CD14-positive monocyte (primary cell): ENCODE data around the gene SS18. TPM values are rescaled to one million over a fixed set of nuclear protein-coding genes. Genes with fewer than 3 reads are reported as not detected.

Experiments used
- DNase-seq, 3 donors: peaks; one replicate each; pipeline ENCODE4 v3.0.0-alpha.2; 2011 to 2022
- H2AFZ ChIP-seq: 2 replicates; pipeline ENCODE4 v1.6.0; 2012; ENCODE audit warnings: mild to moderate bottlenecking, low read depth, low read length, inconsistent platforms; ENCODE audit not compliant: insufficient read depth, poor library complexity, severe bottlenecking
- H3K27ac ChIP-seq, 2 donors: 1 replicate in 1 of 2; 2 replicates in 1 of 2; pipeline ENCODE4 v1.5.1; 2012 to 2013; ENCODE audit warnings: low read length in 2 of 2, control low read depth in 1 of 2, inconsistent platforms in 1 of 2, low read depth in 1 of 2, mild to moderate bottlenecking in 1 of 2
- H3K27me3 ChIP-seq, 2 donors: one replicate each; pipeline versions ENCODE4 v1.6.0 to v1.6.1; 2011 to 2013; ENCODE audit warnings: low read length in 2 of 2; ENCODE audit not compliant: control insufficient read depth in 2 of 2, insufficient read depth in 2 of 2
- H3K36me3 ChIP-seq, 2 donors: replicated peaks in 1 of 2; 1 replicate in 1 of 2; 2 replicates in 1 of 2; pipeline versions ENCODE4 v1.5.1 to v1.6.1; 2012 to 2013; ENCODE audit warnings: low read length in 2 of 2, control low read depth in 1 of 2, inconsistent platforms in 1 of 2, mild to moderate bottlenecking in 1 of 2; ENCODE audit not compliant: insufficient read depth in 2 of 2, control insufficient read depth in 1 of 2
- H3K4me1 ChIP-seq, 2 donors: 1 replicate in 1 of 2; 2 replicates in 1 of 2; pipeline versions ENCODE4 v1.5.1 to v1.6.1; 2012 to 2013; ENCODE audit warnings: low read length in 2 of 2, control low read depth in 1 of 2, inconsistent platforms in 1 of 2, mild to moderate bottlenecking in 1 of 2, moderate library complexity in 1 of 2; ENCODE audit not compliant: insufficient read depth in 2 of 2, control insufficient read depth in 1 of 2
- H3K4me2 ChIP-seq: replicated peaks from 2 replicates; pipeline ENCODE3; 2012; ENCODE audit warnings: low read length, moderate library complexity, mild to moderate bottlenecking; ENCODE audit not compliant: poor library complexity, severe bottlenecking; ENCODE audit errors: extremely low read depth
- H3K4me3 ChIP-seq, 3 experiments: fragments of 200-600 bp in 1 of 3; sonication (generic) in 1 of 3; replicated peaks in 1 of 3; 1 replicate in 2 of 3; 2 replicates in 1 of 3; pipeline ENCODE4 v1.5.1; 2011 to 2013; ENCODE audit warnings: low read length in 3 of 3, mild to moderate bottlenecking in 3 of 3, control low read depth in 2 of 3, low read depth in 2 of 3, inconsistent platforms in 1 of 3, moderate library complexity in 1 of 3
- H3K79me2 ChIP-seq: 2 replicates; pipeline ENCODE4 v1.6.0; 2012; ENCODE audit warnings: mild to moderate bottlenecking, control low read depth, inconsistent platforms, low read length, moderate library complexity; ENCODE audit not compliant: insufficient read depth
- H3K9ac ChIP-seq: 2 replicates; pipeline ENCODE4 v1.6.0; 2017; ENCODE audit warnings: low read length, mild to moderate bottlenecking; ENCODE audit not compliant: insufficient read depth, poor library complexity, severe bottlenecking
- H3K9me3 ChIP-seq, 2 donors: replicated peaks in 1 of 2; 1 replicate in 1 of 2; 2 replicates in 1 of 2; pipeline versions ENCODE4 v1.5.1 to v1.6.1; 2012 to 2013; ENCODE audit warnings: low read length in 2 of 2, control low read depth in 1 of 2; ENCODE audit not compliant: control insufficient read depth in 1 of 2, insufficient read depth in 1 of 2
- H4K20me1 ChIP-seq: 2 replicates; pipeline ENCODE4 v1.6.0; 2012; ENCODE audit warnings: mild to moderate bottlenecking, low read length, control low read depth, moderate library complexity; ENCODE audit not compliant: insufficient read depth
- H3K27ac Mint-ChIP-seq, 7 donors: one replicate each; pipeline ENCODE4 v1.8.0; 2020; ENCODE audit warnings: mild to moderate bottlenecking in 7 of 7, mixed read lengths in 7 of 7, moderate library complexity in 6 of 7, inconsistent platforms in 2 of 7
- H3K27me3 Mint-ChIP-seq, 3 donors: one replicate each; pipeline ENCODE4 v1.8.0; 2021 to 2022; ENCODE audit warnings: low read depth in 3 of 3, mild to moderate bottlenecking in 3 of 3, mixed read lengths in 3 of 3, moderate library complexity in 3 of 3, inconsistent platforms in 1 of 3
- H3K36me3 Mint-ChIP-seq, 2 donors: one replicate each; pipeline ENCODE4 v1.8.0; 2020; ENCODE audit warnings: mixed read lengths in 2 of 2, inconsistent platforms in 1 of 2, mild to moderate bottlenecking in 1 of 2
- H3K4me1 Mint-ChIP-seq: one replicate; pipeline ENCODE4 v1.8.0; 2020; ENCODE audit warnings: mild to moderate bottlenecking, mixed read lengths
- H3K4me3 Mint-ChIP-seq, 2 donors: one replicate each; pipeline ENCODE4 v1.8.0; 2020; ENCODE audit warnings: mild to moderate bottlenecking in 2 of 2, mixed read lengths in 2 of 2, moderate library complexity in 1 of 2
- H3K9me3 Mint-ChIP-seq, 7 donors: one replicate each; pipeline ENCODE4 v1.8.0; 2020 to 2022; ENCODE audit warnings: mixed read lengths in 7 of 7, mild to moderate bottlenecking in 6 of 7, moderate library complexity in 6 of 7, inconsistent platforms in 2 of 7
- CTCF ChIP-seq: fragments of 200-600 bp; IDR thresholded peaks from one replicate; pipeline ENCODE4 v1.8.0; 2022; ENCODE audit warnings: antibody characterized with exemption, mild to moderate bottlenecking
- WGBS: methylation state at CpG from one replicate; pipeline ENCODE4 v1.1.5; 2013; ENCODE audit warnings: missing lambda C conversion rate; ENCODE audit not compliant: insufficient coverage; 5-methylcytosine and 5-hydroxymethylcytosine counted together
- intact Hi-C, 2 donors: fragments of 100-400 bp; cut with micrococcal nuclease; formaldehyde crosslinking; loops; one replicate each; pipeline versions ENCODE4 v1.15.0 to v1.15.1; 2023
- polyA plus RNA-seq, 3 donors: library from polyadenylated mRNA; depleted of rRNA in 1 of 3; unstranded in 2 of 3; stranded (reverse) in 1 of 3; fragments of 300-500 nt in 2 of 3; fragments of >200 nt in 1 of 3; fragmentation: Illumina TruSeq in 2 of 3; gene quantifications; 1 replicate in 2 of 3; 2 replicates in 1 of 3; pipeline ENCODE4 v1.2.3, GENCODE V29; 2012 to 2021

The SS18 gene
- polyA plus RNA-seq, 3 donors: 23.0 to 50.5 (median 36.3) TPM

DNA sequence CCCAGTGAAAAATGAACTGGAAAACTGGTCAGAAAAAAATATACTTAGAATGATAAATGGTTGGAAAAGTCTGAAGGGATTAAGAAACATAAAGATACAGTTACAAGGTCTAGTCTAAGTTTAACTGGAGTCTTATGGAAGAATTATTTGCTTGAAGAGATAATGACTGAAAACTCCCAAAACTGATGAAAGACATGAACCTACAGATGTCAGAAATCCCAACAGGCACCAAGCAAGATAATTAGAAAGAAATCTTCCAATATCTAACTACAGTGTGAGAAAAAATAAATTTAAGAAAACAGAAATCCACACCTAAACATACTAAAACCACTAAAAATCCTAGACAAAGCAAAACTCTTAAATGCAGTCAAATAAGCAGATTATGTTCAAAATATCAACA is 19.4 kb downstream of the SS18 start:
- Histone ChIP-seq H3K36me3 (peaks cover 63 to 87% of the 10 kb centered on the region in 2 donors), H3K27me3 (no peaks in the 10 kb centered on the region), H3K4me2 (no peak overlapping the region), H3K27ac (no peak overlapping the region), H3K79me2 (peaks cover 18% of the 10 kb centered on the region), H3K4me1 (no peaks in the 10 kb centered on the region), H3K4me3 (no peak overlapping the region), H4K20me1 (peaks cover 14% of the 10 kb centered on the region), H2AFZ (no peak overlapping the region), H3K9me3 (peaks cover 0 to 4% of the 10 kb centered on the region in 2 donors), H3K9ac (no peak overlapping the region)
- intact Hi-C loops: no loop called here
- peak overlapping the region in 2 of 7 donors; percentile 20 to 36 for H3K27ac Mint-ChIP-seq
- H3K9me3 Mint-ChIP-seq: peaks cover 0 to 2% (median 0%) of the 10 kb centered on the region in 7 donors
- H3K4me1 Mint-ChIP-seq: peaks cover 8% of the 10 kb centered on the region
- H3K4me3 Mint-ChIP-seq: no peak overlapping the region
- no peaks in the 10 kb centered on the region for H3K27me3 Mint-ChIP-seq
- no peak for DNase-seq
- no peak for TF ChIP-seq CTCF
- peaks cover 64 to 78% of the 10 kb centered on the region in 2 donors for H3K36me3 Mint-ChIP-seq

- Mint-ChIP-seq H3K4me1 (no peaks in the 10 kb centered on the region), H3K4me3 (no peak overlapping the region), H3K9me3 (no peaks in the 10 kb centered on the region), H3K27me3 (no peaks in the 10 kb centered on the region), H3K36me3 (peaks cover 46 to 67% of the 10 kb centered on the region in 2 donors), H3K27ac (peak overlapping the region in 1 of 7 donors; percentile 23)
- Histone ChIP-seq H3K36me3 (peaks cover 33 to 60% of the 10 kb centered on the region in 2 donors), H3K27me3 (no peaks in the 10 kb centered on the region), H2AFZ (no peak overlapping the region), H3K79me2 (peaks cover 4% of the 10 kb centered on the region), H3K27ac (no peak overlapping the region), H3K4me2 (no peak overlapping the region), H4K20me1 (peaks cover 10% of the 10 kb centered on the region), H3K4me3 (no peak overlapping the region), H3K9me3 (no peaks in the 10 kb centered on the region), H3K9ac (no peak overlapping the region), H3K4me1 (no peaks in the 10 kb centered on the region)
- intact Hi-C loops: no loop called here
- DNase-seq: no peak
- WGBS: no CpG with 5 or more reads among the region's 2 CpGs
- TF ChIP-seq CTCF: no peak
Measured at GRCh38 chr18:26059357-26059756, 31.1 kb downstream of the SS18 start.
